Measurements from ENCODE around the gene NCAPG2.
"Not testable (repeated sequence)": the region's sequence is repeated elsewhere in the genome, so short reads cannot be mapped to it uniquely, and the experiment has no call there.

Gene NCAPG2

GRCh38 chr7:158666966-158667678 is 37.5 kb downstream of the NCAPG2 start:
- DNase-seq (ENCODE audit: low read depth), result not testable (repeated sequence)

- no peak for DNase-seq (ENCODE audit: low read depth)
Observed at GRCh38 chr7:158666401-158666800, 38.2 kb downstream of the NCAPG2 start.

DNA sequence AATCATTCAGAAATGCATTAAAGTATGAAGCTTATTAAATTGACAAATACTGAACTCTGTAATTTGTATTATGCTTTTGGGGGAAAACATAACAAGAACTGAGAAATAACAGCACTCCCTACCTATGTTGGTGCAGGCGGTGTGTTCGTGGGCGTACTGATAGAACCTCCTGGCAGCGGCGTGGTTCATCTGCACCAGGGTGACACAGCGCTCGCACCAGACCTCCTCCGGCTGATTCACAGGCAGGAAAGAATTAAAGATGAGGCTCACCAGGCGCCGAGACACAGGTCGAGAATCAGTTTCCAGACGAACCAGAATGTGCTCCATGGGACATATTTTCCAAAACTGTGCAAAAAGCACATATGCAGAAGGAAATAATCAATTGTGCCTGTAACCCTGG is 40.2 kb downstream of the NCAPG2 start:
- DNase-seq (ENCODE audit: low read depth), result no peak

- DNase-seq (ENCODE audit: low read depth), result no peak
Observed at GRCh38 chr7:158663428-158663741, 41.2 kb downstream of the NCAPG2 start.

- no peak for DNase-seq (ENCODE audit: low read depth)
Observed at GRCh38 chr7:158662610-158663427, 41.8 kb downstream of the NCAPG2 start.

GRCh38 chr7:158658475-158658874 is 46.1 kb downstream of the NCAPG2 start:
- no peak for DNase-seq (ENCODE audit: low read depth)

- DNase-seq (ENCODE audit: low read depth), result no peak
Observed at GRCh38 chr7:158657189-158657746, 47.3 kb downstream of the NCAPG2 start.

- DNase-seq (ENCODE audit: low read depth), result no peak
Observed at GRCh38 chr7:158655931-158656441, 48.6 kb downstream of the NCAPG2 start.

GRCh38 chr7:158655507-158655906 is 49.1 kb downstream of the NCAPG2 start:
- DNase-seq (ENCODE audit: low read depth), result no peak

GRCh38 chr7:158651968-158652565 is 52.5 kb downstream of the NCAPG2 start:
- DNase-seq (ENCODE audit: low read depth), result no peak

DNA sequence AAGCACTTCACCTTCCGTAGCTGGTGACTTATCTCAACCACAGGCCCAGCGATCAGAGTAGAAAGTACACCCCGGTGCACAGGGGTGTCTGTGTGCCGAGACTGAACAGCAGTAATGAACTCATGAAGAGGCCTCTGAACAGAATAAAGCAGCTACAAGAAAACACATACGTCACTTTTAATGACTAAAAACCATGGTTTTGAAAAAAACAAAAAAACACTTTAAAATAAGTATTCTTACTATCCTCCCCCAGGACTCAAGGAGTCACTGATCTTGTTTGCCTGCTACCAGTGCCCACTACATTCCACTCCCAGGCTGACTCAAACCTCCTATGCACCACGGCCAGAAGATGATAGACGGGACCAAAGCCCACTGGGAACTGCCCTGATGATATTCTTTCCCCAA is 53.8 kb downstream of the NCAPG2 start:
- peak; percentile 44 for DNase-seq (ENCODE audit: low read depth)

DNA sequence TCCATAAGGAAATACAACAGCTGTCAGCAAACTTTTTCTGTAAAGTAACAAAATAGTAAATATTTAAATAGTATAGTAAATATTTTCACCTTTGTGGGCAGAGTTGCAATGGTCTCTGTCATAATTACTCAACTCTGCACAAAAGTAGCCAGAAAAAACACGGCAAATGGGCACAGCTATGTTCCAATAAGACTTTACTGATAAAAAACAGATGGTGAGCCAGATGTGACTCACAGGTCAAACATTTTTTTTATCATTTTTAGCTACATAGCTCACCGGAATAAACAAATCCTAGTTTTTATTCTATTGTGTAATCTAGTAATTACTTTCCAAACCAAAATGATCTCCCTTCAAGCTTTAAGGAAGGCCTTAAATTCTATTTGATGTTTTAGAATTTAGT is 55.3 kb downstream of the NCAPG2 start:
- DNase-seq (ENCODE audit: low read depth), result peak; percentile 88

DNA sequence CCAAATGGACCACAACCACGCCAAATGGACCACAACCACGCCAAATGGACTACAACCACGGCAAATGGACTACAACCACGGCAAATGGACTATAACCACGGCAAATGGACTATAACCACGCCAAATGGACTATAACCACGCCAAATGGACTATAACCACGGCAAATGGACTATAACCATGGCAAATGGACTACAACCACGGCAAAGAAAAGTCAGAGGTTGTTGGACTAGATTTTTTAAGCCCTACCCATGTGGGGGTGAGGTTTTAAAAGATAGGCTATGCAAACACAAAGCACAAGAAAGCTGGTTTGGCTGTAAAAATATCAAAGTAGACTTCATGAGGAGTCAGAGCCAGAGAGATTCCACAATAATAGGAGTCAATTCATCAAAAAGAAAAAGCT is 55.8 kb downstream of the NCAPG2 start:
- DNase-seq (ENCODE audit: low read depth), result no peak

DNA sequence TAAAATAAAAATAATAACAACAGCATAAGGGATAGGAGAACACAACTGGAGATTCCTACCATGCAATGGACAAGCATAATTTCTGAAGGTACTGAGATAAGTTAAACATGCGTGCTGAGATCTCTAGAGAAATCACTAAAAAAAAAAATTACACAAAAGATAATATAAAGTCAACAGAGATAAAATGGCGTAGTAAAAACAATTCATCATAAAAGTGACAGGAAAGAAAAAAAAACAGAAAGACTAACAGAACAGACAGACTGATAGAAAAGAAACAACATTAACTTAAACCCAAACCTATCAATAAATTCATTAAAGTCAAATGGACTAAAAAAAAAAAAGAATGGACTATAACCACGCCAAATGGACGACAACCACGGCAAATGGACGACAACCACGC is 56.4 kb downstream of the NCAPG2 start:
- DNase-seq (ENCODE audit: low read depth), result no peak

GRCh38 chr7:158647475-158647792 is 57.2 kb downstream of the NCAPG2 start:
- DNase-seq (ENCODE audit: low read depth), result no peak

DNA sequence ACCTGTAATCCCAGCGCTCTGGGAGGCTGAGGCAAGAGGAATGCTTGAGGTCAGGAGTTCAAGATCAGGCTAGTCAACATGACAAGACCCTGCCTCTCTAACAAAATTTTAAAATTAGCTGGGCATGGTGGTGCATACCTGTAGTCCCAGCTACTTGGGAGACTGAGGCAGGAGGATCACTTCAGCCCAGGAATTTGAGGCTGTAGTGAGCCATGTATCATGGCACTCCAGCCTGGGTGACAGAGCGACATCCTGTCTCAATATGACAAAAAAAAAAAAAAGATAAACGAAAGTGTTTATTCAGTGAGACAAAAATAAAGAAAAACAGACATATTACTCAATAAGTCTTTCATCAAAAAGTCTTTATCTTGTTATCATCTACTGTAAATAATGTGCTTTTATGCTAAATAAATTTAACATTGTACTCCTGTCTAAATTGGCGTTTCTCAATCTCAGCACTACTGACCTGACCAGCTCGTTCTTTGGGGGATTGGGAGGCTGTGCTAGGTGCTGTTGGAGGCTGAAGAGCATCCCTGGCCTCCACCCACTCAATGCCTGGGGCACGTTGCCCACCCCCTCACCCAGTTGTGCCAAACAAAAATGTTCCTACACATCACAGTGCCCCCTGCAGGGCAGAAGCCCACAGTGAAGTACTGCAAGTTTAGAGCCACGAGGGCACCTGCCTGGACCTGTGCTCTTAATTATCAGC is 57.7 kb downstream of the NCAPG2 start:
- DNase-seq (ENCODE audit: low read depth), result no peak

GRCh38 chr7:158645842-158646241 is 58.8 kb downstream of the NCAPG2 start:
- DNase-seq (ENCODE audit: low read depth), result no peak

DNA sequence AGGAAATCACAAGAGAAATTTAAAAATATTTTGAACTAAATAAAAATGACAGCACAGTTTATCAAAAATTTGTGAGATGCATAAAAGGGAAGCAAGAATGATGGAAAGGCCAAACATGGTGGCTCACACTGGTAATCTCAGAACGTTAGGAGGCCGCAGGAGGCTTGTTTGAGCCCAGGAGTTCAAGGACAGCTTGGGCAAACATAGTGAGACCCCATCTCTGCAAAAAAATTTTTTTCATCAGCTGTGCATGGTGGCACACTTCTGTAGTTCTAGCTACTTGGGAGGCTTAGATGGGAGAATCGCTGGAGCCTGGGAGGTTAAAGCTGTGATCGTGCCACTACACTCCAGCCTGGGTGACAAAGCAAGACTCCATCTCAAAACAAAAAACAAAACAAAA is 62.5 kb downstream of the NCAPG2 start:
- DNase-seq (ENCODE audit: low read depth), result no peak

DNA sequence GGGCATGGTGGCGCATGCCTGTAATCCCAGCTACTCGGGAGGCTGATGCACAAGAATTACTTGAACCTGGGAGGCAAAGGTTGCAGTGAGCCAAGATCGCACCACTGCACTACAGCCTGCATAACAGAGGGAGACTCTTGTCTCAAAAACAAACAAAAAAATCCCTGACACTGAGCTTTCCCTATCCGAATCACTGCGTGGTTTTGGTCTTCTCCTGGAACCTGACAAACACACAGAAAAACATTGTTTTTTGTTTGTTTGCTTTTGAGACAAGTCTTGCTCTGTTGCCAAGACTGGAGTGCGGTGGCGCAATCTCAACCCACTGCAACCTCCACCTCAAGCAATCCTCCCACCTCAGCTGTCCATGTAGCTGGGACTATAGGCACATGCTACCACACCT is 66.6 kb downstream of the NCAPG2 start:
- DNase-seq (ENCODE audit: low read depth), result no peak

DNA sequence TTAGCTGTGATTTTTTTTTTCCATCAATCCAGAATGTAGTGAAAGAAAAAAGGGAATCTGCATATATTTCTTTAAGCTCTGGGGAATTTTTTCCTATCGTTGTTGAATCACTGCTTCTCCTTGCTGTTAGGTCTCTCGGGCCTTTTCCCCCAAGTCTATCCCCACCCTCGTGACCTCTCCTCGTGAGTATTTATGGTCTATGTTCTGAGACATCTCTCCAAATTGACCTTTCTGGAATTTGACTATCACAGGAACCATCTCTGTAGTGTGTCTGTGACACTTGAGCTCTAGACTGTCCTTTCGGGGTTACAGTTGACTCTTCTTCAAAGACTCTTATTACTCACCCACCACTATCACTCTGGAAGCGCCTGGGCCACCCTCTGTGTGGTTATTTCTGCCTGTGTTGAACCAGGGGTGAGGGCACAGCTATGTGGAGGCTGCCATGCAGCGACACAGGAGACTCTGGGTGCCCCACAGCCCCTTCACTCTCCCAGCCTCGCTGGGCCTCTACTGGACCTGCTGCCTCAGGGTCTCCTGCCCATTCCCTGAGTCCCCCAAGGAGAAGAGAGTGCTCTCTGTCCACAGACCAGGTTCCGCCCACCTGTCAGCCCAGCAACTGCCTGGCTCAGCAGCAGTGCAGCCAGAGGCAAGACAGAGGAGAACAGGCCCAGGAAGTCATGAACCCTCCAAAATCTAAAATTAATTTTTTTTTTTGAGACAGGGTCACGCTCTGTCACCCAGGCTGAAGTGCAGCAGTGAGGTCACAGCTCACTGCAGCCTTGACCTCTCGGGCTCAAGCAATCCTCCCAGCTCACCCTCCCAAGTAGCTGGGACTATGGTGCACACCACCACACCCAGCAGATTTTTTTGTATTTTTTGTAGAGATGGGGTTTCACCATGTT is 71.3 kb downstream of the NCAPG2 start:
- DNase-seq (ENCODE audit: low read depth), result no peak

GRCh38 chr7:158631574-158632195 is 72.9 kb downstream of the NCAPG2 start:
- DNase-seq (ENCODE audit: low read depth), result no peak
